H1 (cell line): ENCODE results near the gene ZBTB11. TPM values are rescaled to one million over a fixed set of nuclear protein-coding genes. Genes with fewer than 3 reads are reported as not detected.

Source experiments
- CTCF ChIA-PET: fragments of 300-600 bp; sonication (Branson Sonifier 250); formaldehyde crosslinking; loops from one replicate; lab custom pipeline; 2021; ENCODE audit not compliant: partially characterized antibody; lab: Charles Lee
- POLR2A ChIA-PET: fragments of 300-600 bp; sonication (Branson Sonifier 250); formaldehyde crosslinking; loops from one replicate; lab custom pipeline; 2021; ENCODE audit warnings: inconsistent platforms; ENCODE audit not compliant: partially characterized antibody; lab: Charles Lee
- DNase-seq, 2 experiments: peaks; one replicate each; pipeline versions ENCODE4 v3.0.0 to v3.0.0-alpha.2; 2010 to 2022; ENCODE audit warnings: low spot score in 2 of 2, low read depth in 1 of 2, mixed read lengths in 1 of 2
- FAIRE-seq: peaks from 2 replicates; lab custom pipeline; 2011; peaks lifted over from hg19 to GRCh38; lab: Jason Lieb, UNC
- H2AFZ ChIP-seq: 2 replicates; pipeline ENCODE4 v1.8.1; 2012; ENCODE audit warnings: low read length, inconsistent platforms
- H2AK5ac ChIP-seq: 2 replicates; pipeline ENCODE4 v1.6.1; 2013; ENCODE audit warnings: low read depth, low read length
- H2BK120ac ChIP-seq: replicated peaks from 2 replicates; pipeline ENCODE3; 2013; ENCODE audit warnings: low read depth, low read length, inconsistent platforms
- H2BK12ac ChIP-seq: 2 replicates; pipeline ENCODE4 v1.6.1; 2013; ENCODE audit warnings: low read depth, low read length
- H2BK15ac ChIP-seq: 2 replicates; pipeline ENCODE4 v1.6.1; 2013; ENCODE audit warnings: low read length
- H2BK20ac ChIP-seq: 2 replicates; pipeline ENCODE4 v1.6.1; 2013; ENCODE audit warnings: low read length
- H2BK5ac ChIP-seq: 2 replicates; pipeline ENCODE4 v1.6.1; 2013; ENCODE audit warnings: low read depth, low read length
- H3K14ac ChIP-seq: 2 replicates; pipeline ENCODE4 v1.6.1; 2013; ENCODE audit warnings: inconsistent platforms; ENCODE audit not compliant: insufficient read length
- H3K18ac ChIP-seq: 2 replicates; pipeline ENCODE4 v1.6.1; 2013; ENCODE audit warnings: low read length; ENCODE audit errors: extremely low read depth
- H3K23ac ChIP-seq: 2 replicates; pipeline ENCODE4 v1.6.1; 2013; ENCODE audit warnings: inconsistent platforms; ENCODE audit not compliant: insufficient read length
- H3K23me2 ChIP-seq: 2 replicates; pipeline ENCODE4 v1.6.1; 2013; ENCODE audit warnings: low read depth, low read length
- H3K27ac ChIP-seq: 2 replicates; pipeline ENCODE4 v1.6.1; 2011; ENCODE audit warnings: low read depth, low read length, inconsistent platforms
- H3K27me3 ChIP-seq, 4 experiments: replicated peaks in 1 of 4; 1 replicate in 1 of 4; 2 replicates in 3 of 4; pipeline versions ENCODE4 v1.6.1 to v1.8.1; 2011 to 2013; ENCODE audit warnings: low read length in 3 of 4, mild to moderate bottlenecking in 3 of 4, inconsistent platforms in 2 of 4, mixed read lengths in 2 of 4, moderate library complexity in 1 of 4; ENCODE audit not compliant: control insufficient read depth in 3 of 4, insufficient read depth in 3 of 4; ENCODE audit errors: extremely low read depth in 1 of 4
- H3K36me3 ChIP-seq, 4 experiments: 2 replicates each; pipeline versions ENCODE4 v1.6.1 to v1.8.1; 2011 to 2013; ENCODE audit warnings: mild to moderate bottlenecking in 4 of 4, low read length in 3 of 4, moderate library complexity in 2 of 4, control low read depth in 1 of 4, inconsistent platforms in 1 of 4; ENCODE audit not compliant: insufficient read depth in 4 of 4, control insufficient read depth in 2 of 4
- H3K4ac ChIP-seq: replicated peaks from 2 replicates; pipeline ENCODE3; 2013; ENCODE audit warnings: low read length, low read depth, mixed read lengths, inconsistent platforms; ENCODE audit not compliant: insufficient read length
- H3K4me1 ChIP-seq, 4 experiments: replicated peaks in 1 of 4; 1 replicate in 1 of 4; 2 replicates in 3 of 4; pipeline versions ENCODE4 v1.6.1 to v1.8.1; 2011 to 2013; ENCODE audit warnings: low read length in 3 of 4, inconsistent platforms in 2 of 4, mixed read lengths in 1 of 4; ENCODE audit not compliant: insufficient read depth in 4 of 4, control insufficient read depth in 3 of 4
- H3K4me2 ChIP-seq, 2 experiments: 2 replicates each; pipeline versions ENCODE4 v1.6.1 to v1.8.1; 2011 to 2013; ENCODE audit warnings: low read depth in 2 of 2, low read length in 2 of 2, control low read depth in 1 of 2, inconsistent platforms in 1 of 2, mild to moderate bottlenecking in 1 of 2; ENCODE audit not compliant: insufficient read depth in 1 of 2
- H3K4me3 ChIP-seq, 4 experiments: fragments of 200-600, 300-600 bp in 1 of 4; sonication (generic), shearing (Covaris generic), sonication (Bioruptor Twin) in 1 of 4; 2 replicates each; pipeline versions ENCODE4 v1.5.1 to v1.8.1; 2011 to 2016; ENCODE audit warnings: low read length in 4 of 4, low read depth in 3 of 4, control low read depth in 2 of 4, inconsistent platforms in 2 of 4, mild to moderate bottlenecking in 2 of 4, mixed read lengths in 1 of 4, moderate library complexity in 1 of 4; ENCODE audit not compliant: insufficient read depth in 2 of 4; ENCODE audit errors: extremely low read depth in 1 of 4
- H3K56ac ChIP-seq: replicated peaks from 2 replicates; pipeline ENCODE3; 2013; ENCODE audit warnings: low read depth, mild to moderate bottlenecking, mixed read lengths, low read length, inconsistent platforms; ENCODE audit not compliant: insufficient read length
- H3K79me1 ChIP-seq: 2 replicates; pipeline ENCODE4 v1.6.1; 2013; ENCODE audit warnings: low read depth, low read length, control low read depth
- H3K79me2 ChIP-seq, 2 experiments: 2 replicates each; pipeline versions ENCODE4 v1.6.1 to v1.8.1; 2012 to 2013; ENCODE audit warnings: low read length in 2 of 2, mild to moderate bottlenecking in 2 of 2, inconsistent platforms in 1 of 2; ENCODE audit not compliant: insufficient read depth in 2 of 2, control insufficient read depth in 1 of 2
- H3K9ac ChIP-seq, 4 experiments: replicated peaks in 1 of 4; 1 replicate in 1 of 4; 2 replicates in 3 of 4; pipeline versions ENCODE4 v1.6.1 to v1.8.1; 2011 to 2013; ENCODE audit warnings: low read depth in 3 of 4, low read length in 3 of 4, control low read depth in 2 of 4, mild to moderate bottlenecking in 2 of 4, moderate library complexity in 2 of 4, inconsistent platforms in 1 of 4; ENCODE audit errors: extremely low read depth in 1 of 4
- H3K9me3 ChIP-seq, 2 experiments: 2 replicates each; pipeline versions ENCODE4 v1.6.1 to v1.8.1; 2012 to 2013; ENCODE audit warnings: mild to moderate bottlenecking in 2 of 2, moderate library complexity in 2 of 2, control low read depth in 1 of 2, inconsistent platforms in 1 of 2, low read depth in 1 of 2, low read length in 1 of 2, mixed read lengths in 1 of 2; ENCODE audit not compliant: insufficient read depth in 2 of 2
- H4K20me1 ChIP-seq, 2 experiments: replicated peaks in 1 of 2; 2 replicates each; pipeline versions ENCODE3 to v1.8.1; 2011 to 2013; ENCODE audit warnings: inconsistent platforms in 2 of 2, low read length in 2 of 2, mild to moderate bottlenecking in 1 of 2; ENCODE audit not compliant: insufficient read depth in 2 of 2, control insufficient read depth in 1 of 2
- H4K5ac ChIP-seq: 2 replicates; pipeline ENCODE4 v1.6.1; 2013; ENCODE audit warnings: low read length, low read depth, mixed read lengths, inconsistent platforms; ENCODE audit not compliant: insufficient read length
- H4K8ac ChIP-seq: 2 replicates; pipeline ENCODE4 v1.8.0; 2013; ENCODE audit warnings: mild to moderate bottlenecking, moderate library complexity, low read length, inconsistent platforms; ENCODE audit not compliant: insufficient read depth; ENCODE audit errors: extremely low read depth
- H4K91ac ChIP-seq: replicated peaks from 2 replicates; pipeline ENCODE3; 2013; ENCODE audit warnings: low read length, mixed read lengths, inconsistent platforms; ENCODE audit not compliant: insufficient read length
- POLR2A ChIP-seq, 2 experiments: IDR thresholded peaks; 1 replicate in 1 of 2; 2 replicates in 1 of 2; pipeline ENCODE4 v1.6.1; 2011; ENCODE audit warnings: low read depth in 2 of 2, low read length in 2 of 2, mild to moderate bottlenecking in 2 of 2; ENCODE audit errors: control extremely low read depth in 1 of 2
- POLR2AphosphoS5 ChIP-seq: IDR thresholded peaks from 2 replicates; pipeline ENCODE4 v1.6.1; 2011; ENCODE audit warnings: low read depth, low read length
- RNF2 ChIP-seq: fragments of 200-900, 300-1000 bp; sonication (generic); IDR thresholded peaks from 2 replicates; pipeline ENCODE4 v1.7.1; 2016; ENCODE audit warnings: borderline replicate concordance, low read depth, mild to moderate bottlenecking, antibody characterized with exemption, low read length; ENCODE audit not compliant: poor library complexity, severe bottlenecking; ENCODE audit errors: missing control alignments
- YY1 ChIP-seq: IDR thresholded peaks from 2 replicates; pipeline ENCODE4 v1.6.1; 2011; ENCODE audit warnings: low read depth, mild to moderate bottlenecking, low read length
- WGBS, 2 experiments: shearing (Covaris generic) in 1 of 2; methylation state at CpG; one replicate each; pipeline versions ENCODE4 v1.1.6 to v1.1.7; 2013 to 2015; ENCODE audit warnings: low lambda C conversion rate in 2 of 2, mixed read lengths in 2 of 2, inconsistent platforms in 1 of 2, low coverage in 1 of 2, missing lambda C conversion rate in 1 of 2; ENCODE audit not compliant: insufficient replicate concordance in 2 of 2, insufficient coverage in 1 of 2, insufficient read length in 1 of 2; ENCODE audit errors: extremely low coverage in 1 of 2, missing lambda C conversion rate in 1 of 2; 5-methylcytosine and 5-hydroxymethylcytosine counted together
- polyA plus RNA-seq, 7 experiments: library from polyadenylated mRNA; depleted of rRNA in 3 of 7; stranded (reverse) in 5 of 7; unstranded in 2 of 7; fragments of >200 nt in 5 of 7; fragments of 200-250 nt in 2 of 7; gene quantifications; 1 replicate in 5 of 7; 2 replicates in 1 of 7; 4 replicates in 1 of 7; pipeline versions ENCODE4 v1.2.1 to v1.2.3, GENCODE V29; 2011 to 2013; ENCODE audit warnings: missing spikeins in 2 of 7, mixed read lengths in 2 of 7
- total RNA-seq: library from RNA; stranded (reverse); fragmentation: NEBNext Ultra II Directional; extraction: Animal tissue kit (Norgen Biotek cat#: 25700); gene quantifications from 2 replicates; pipeline ENCODE4 v1.2.1, GENCODE V29; 2021
- TF ChIP-seq, protein P1 (sequence below): IDR thresholded peaks from 2 replicates; pipeline ENCODE4 v1.6.1; 2012; ENCODE audit warnings: low read length, inconsistent platforms
- TF ChIP-seq, protein P2 (sequence below): IDR thresholded peaks from 2 replicates; pipeline ENCODE4 v1.6.1; 2011; ENCODE audit warnings: low read length, improper control_type of control experiment

ZBTB11 gene
- total and polyA plus RNA-seq, 2 of the 8 experiments (the other 6 are each of a cell fraction or from before 2014, with no cell fraction given) = 3.0 to 14.0 TPM

DNA sequence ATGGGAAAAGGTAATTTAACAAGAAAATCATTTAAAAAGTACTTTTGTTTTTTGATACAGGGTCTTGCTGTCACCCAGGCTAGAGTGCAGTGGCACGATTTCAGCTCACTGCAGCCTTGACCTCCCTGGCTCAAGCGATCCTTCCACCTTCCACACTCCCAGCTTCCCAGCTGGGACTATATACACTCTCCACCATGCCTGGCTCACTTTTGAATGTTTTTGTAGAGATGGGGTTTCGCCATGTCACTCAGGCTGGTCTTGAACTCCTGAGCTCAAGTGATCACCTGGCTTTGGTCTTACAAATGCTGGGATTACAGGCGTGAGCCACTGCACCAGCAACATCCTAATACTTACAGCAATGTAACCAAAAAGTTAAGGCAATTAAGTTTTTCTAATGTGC, 3.5 kb upstream of the ZBTB11 start:
- Histone ChIP-seq H3K4me1 (peaks cover 0 to 3% (median 0%) of the 10 kb centered on the region in 4 experiments; a peak in 3 of 7 replicates), H2BK15ac (no peak overlapping the region), H3K23ac (no peak overlapping the region), H2AK5ac (no peak overlapping the region), H3K79me2 (peaks cover 0 to 26% of the 10 kb centered on the region in 2 experiments; a peak in 3 of 4 replicates), H3K18ac (no peak overlapping the region), H4K20me1 (peaks cover 10 to 19% of the 10 kb centered on the region in 2 experiments), H3K56ac (no peak overlapping the region), H2BK20ac (no peak overlapping the region), H3K9ac (no peak overlapping the region), H3K14ac (no peak overlapping the region), H3K4me2 (no peak overlapping the region), H2BK120ac (no peak overlapping the region), H3K4ac (no peak overlapping the region), H3K79me1 (no peaks in the 10 kb centered on the region; the same call in 1 of the 2 replicates), H2AFZ (no peak overlapping the region), H4K5ac (no peak overlapping the region), H4K91ac (no peak overlapping the region), H4K8ac (no peak overlapping the region), H2BK12ac (no peak overlapping the region), H3K4me3 (no peak overlapping the region), H3K27ac (no peak overlapping the region), H3K23me2 (peaks cover 2% of the 10 kb centered on the region; the same call in 1 of the 2 replicates), H3K36me3 (peaks cover 24 to 60% (median 51%) of the 10 kb centered on the region in 4 experiments), H3K27me3 (no peaks in the 10 kb centered on the region), H3K9me3 (no peaks in the 10 kb centered on the region), H2BK5ac (no peak overlapping the region)
- 96% methylated on average over 4 of the region's 4 CpGs; no CpG with 5 or more reads in 1 of the 2 experiments for WGBS, 2 experiments
- ChIA-PET CTCF (interaction anchor here (0.9 to 1.2 kb wide), 4 partner anchors 10 to 107 kb away, joined by 3 to 5 read pairs (median 4); partner anchors contain the start of gene PCNP), POLR2A (interaction anchor here (0.7 to 18.4 kb wide), 14 partner anchors 5 to 182 kb away, joined by 3 to 308 read pairs (median 4); partner anchors contain the start of genes CEP97, PCNP, RPL24 and TRMT10C)
- FAIRE-seq (no peak), DNase-seq (no peak)
- TF ChIP-seq RNF2 (no peak), POLR2A (IDR thresholded peaks at IDR 0.05; ENCODE audit: control extremely low read depth in 1 of 2, low read depth in 2 of 2, low read length in 2 of 2) (peak; percentile 13 to 59; a peak in 2 of 3 replicates), YY1 (no peak), POLR2AphosphoS5 (peak; percentile 85)
- TF ChIP-seq, protein P1, sequence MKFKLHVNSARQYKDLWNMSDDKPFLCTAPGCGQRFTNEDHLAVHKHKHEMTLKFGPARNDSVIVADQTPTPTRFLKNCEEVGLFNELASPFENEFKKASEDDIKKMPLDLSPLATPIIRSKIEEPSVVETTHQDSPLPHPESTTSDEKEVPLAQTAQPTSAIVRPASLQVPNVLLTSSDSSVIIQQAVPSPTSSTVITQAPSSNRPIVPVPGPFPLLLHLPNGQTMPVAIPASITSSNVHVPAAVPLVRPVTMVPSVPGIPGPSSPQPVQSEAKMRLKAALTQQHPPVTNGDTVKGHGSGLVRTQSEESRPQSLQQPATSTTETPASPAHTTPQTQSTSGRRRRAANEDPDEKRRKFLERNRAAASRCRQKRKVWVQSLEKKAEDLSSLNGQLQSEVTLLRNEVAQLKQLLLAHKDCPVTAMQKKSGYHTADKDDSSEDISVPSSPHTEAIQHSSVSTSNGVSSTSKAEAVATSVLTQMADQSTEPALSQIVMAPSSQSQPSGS = peak; percentile 41; the same call in 1 of the 2 replicates
- TF ChIP-seq, protein P2, sequence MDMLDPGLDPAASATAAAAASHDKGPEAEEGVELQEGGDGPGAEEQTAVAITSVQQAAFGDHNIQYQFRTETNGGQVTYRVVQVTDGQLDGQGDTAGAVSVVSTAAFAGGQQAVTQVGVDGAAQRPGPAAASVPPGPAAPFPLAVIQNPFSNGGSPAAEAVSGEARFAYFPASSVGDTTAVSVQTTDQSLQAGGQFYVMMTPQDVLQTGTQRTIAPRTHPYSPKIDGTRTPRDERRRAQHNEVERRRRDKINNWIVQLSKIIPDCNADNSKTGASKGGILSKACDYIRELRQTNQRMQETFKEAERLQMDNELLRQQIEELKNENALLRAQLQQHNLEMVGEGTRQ = no peak
